ENCODE data around the gene GEMIN7. TPM values are rescaled to one million over a fixed set of nuclear protein-coding genes. Genes with fewer than 3 reads are reported as not detected.

The GEMIN7 gene
- total and polyA plus RNA-seq, 2 experiments from 2014 or later: 49.6 to 90.5 TPM

GRCh38 chr19:45030825-45031224 lies 48.2 kb upstream of the GEMIN7 start:
- Histone ChIP-seq H3F3A (replicated peaks; ENCODE audit: low read depth) (no peaks in the 10 kb centered on the region), H3K27me3 (ENCODE audit: insufficient read depth) (no peaks in the 10 kb centered on the region), H3K27ac (ENCODE audit: low read depth) (no peak overlapping the region), H3K9me2 (ENCODE audit: insufficient read depth) (no peaks in the 10 kb centered on the region), H4K20me1 (replicated peaks; ENCODE audit: insufficient read depth) (no peaks in the 10 kb centered on the region), H3K4me1 (ENCODE audit: insufficient read depth) (no peaks in the 10 kb centered on the region), H2AFZ (no peak overlapping the region), H3K4me3 (no peak overlapping the region), H3K4me2 (no peak overlapping the region), H3K79me2 (replicated peaks; ENCODE audit: insufficient read depth) (no peaks in the 10 kb centered on the region), H3K36me3 (ENCODE audit: insufficient read depth) (no peaks in the 10 kb centered on the region)
- no peak for ATAC-seq
- no peaks in the 10 kb centered on the region for H3K27me3 Mint-ChIP-seq (ENCODE audit: insufficient read depth, low read depth, poor library complexity)
- no peak overlapping the region for H3K4me3 Mint-ChIP-seq
- TF ChIP-seq CTCF (conservative IDR thresholded peaks at IDR 0.05; ENCODE audit: low read depth in 2 of 2) (no peak), CREB1 (CRISPR knock-in tag; IDR thresholded peaks at IDR 0.05; ENCODE audit: low read depth) (no peak), EZH2 (IDR thresholded peaks at IDR 0.05; ENCODE audit: low read depth, unreplicated experiment) (no peak), JUNB (IDR thresholded peaks at IDR 0.05; ENCODE audit: unreplicated experiment) (no peak), ZNF114 (CRISPR knock-in tag; IDR thresholded peaks at IDR 0.05) (no peak), NANOG (IDR thresholded peaks at IDR 0.05; ENCODE audit: borderline replicate concordance) (no peak)
- H3K4me1 Mint-ChIP-seq: no peaks in the 10 kb centered on the region; the same call in 2 of the 3 replicates
- H3K27ac Mint-ChIP-seq: no peak overlapping the region
- H3K36me3 Mint-ChIP-seq (ENCODE audit: low read depth): peaks cover 24% of the 10 kb centered on the region
- DNase-seq (ENCODE audit: low spot score): no peak
- peaks cover 5% of the 10 kb centered on the region; the same call in 2 of the 3 replicates for H3K9me3 Mint-ChIP-seq

- Mint-ChIP-seq H3K4me3 (no peak overlapping the region), H3K9me3 (peaks cover 5% of the 10 kb centered on the region; the same call in 2 of the 3 replicates), H3K4me1 (no peaks in the 10 kb centered on the region; the same call in 2 of the 3 replicates), H3K36me3 (ENCODE audit: low read depth) (peaks cover 21% of the 10 kb centered on the region), H3K27me3 (ENCODE audit: insufficient read depth, low read depth, poor library complexity) (peaks cover 2% of the 10 kb centered on the region), H3K27ac (no peak overlapping the region)
- H3K4me1 ChIP-seq (ENCODE audit: insufficient read depth): no peaks in the 10 kb centered on the region
- no peaks in the 10 kb centered on the region for H3K36me3 ChIP-seq (ENCODE audit: insufficient read depth)
- no peaks in the 10 kb centered on the region for H3F3A ChIP-seq (replicated peaks; ENCODE audit: low read depth)
- no peak overlapping the region for H3K27ac ChIP-seq (ENCODE audit: low read depth)
- no peaks in the 10 kb centered on the region for H3K79me2 ChIP-seq (replicated peaks; ENCODE audit: insufficient read depth)
- ATAC-seq (no peak), DNase-seq (ENCODE audit: low spot score) (no peak)
- no peak overlapping the region for H3K4me2 ChIP-seq
- H3K9me2 ChIP-seq (ENCODE audit: insufficient read depth): no peaks in the 10 kb centered on the region
- no peaks in the 10 kb centered on the region for H3K27me3 ChIP-seq (ENCODE audit: insufficient read depth)
- no peak overlapping the region for H3K4me3 ChIP-seq
- H4K20me1 ChIP-seq (replicated peaks; ENCODE audit: insufficient read depth): no peaks in the 10 kb centered on the region
- H2AFZ ChIP-seq: no peak overlapping the region
- TF ChIP-seq JUNB (IDR thresholded peaks at IDR 0.05; ENCODE audit: unreplicated experiment) (no peak), ETS1 (IDR thresholded peaks at IDR 0.05) (no peak), ZNF114 (CRISPR knock-in tag; IDR thresholded peaks at IDR 0.05) (no peak), REST (IDR thresholded peaks at IDR 0.05; ENCODE audit: unreplicated experiment) (no peak), ZNF462 (CRISPR knock-in tag; IDR thresholded peaks at IDR 0.05) (no peak)
Measured at GRCh38 chr19:45032421-45032820, 46.6 kb upstream of the GEMIN7 start.

Data from GM23338 (cell line).